PFSK-1 (cell line): Measurements from ENCODE around the gene KRT16.

Experiments
- FOXP2 ChIP-seq: optimal IDR thresholded peaks from 2 replicates; pipeline ENCODE3; 2011; ENCODE audit warnings: borderline replicate concordance, control low read depth, inconsistent platforms; ENCODE audit not compliant: insufficient read depth; ENCODE audit errors: extremely low read length, extremely low read depth
- POLR2AphosphoS5 ChIP-seq: IDR thresholded peaks from 2 replicates; pipeline ENCODE4 v1.6.1; 2012; ENCODE audit warnings: low read depth, mild to moderate bottlenecking, control low read depth, low read length, moderate library complexity
- REST ChIP-seq, 2 experiments: IDR thresholded peaks; 2 replicates each; pipeline versions ENCODE4 v1.6.1 to v1.8.0; 2011 to 2012; ENCODE audit warnings: low read depth in 2 of 2, low read length in 2 of 2, control low read depth in 1 of 2, inconsistent platforms in 1 of 2, mild to moderate bottlenecking in 1 of 2, moderate library complexity in 1 of 2; ENCODE audit not compliant: insufficient read depth in 1 of 2
- SIN3A ChIP-seq: IDR thresholded peaks from 2 replicates; pipeline ENCODE4 v1.6.1; 2012; ENCODE audit warnings: mild to moderate bottlenecking, low read length, moderate library complexity, borderline replicate concordance; ENCODE audit not compliant: insufficient read depth
- TAF1 ChIP-seq: IDR thresholded peaks from 2 replicates; pipeline ENCODE4 v1.6.1; 2012; ENCODE audit warnings: low read length, control low read depth, borderline replicate concordance; ENCODE audit not compliant: insufficient read depth

Gene KRT16

DNA sequence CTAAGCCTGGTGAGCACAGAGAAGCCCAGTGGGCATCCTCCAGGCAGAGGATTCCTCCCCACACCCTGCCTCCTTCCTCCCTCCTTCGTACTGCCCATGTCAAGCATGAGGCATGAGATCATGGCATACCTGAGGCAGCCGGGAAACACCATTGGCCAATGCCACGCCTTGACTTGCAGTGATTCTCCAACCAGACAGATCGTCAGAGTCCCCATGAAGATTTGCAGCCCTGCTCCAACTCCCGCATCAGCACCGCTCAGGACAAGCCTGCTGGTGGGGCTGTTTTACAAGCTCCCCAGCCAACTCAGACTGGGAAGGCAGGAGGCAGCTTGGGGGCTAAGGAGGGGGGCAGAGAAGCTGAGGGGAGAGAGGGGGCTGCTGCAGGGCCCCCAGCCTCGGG lies 2.9 kb upstream of the KRT16 start:
- TF ChIP-seq REST (IDR thresholded peaks at IDR 0.05; ENCODE audit: insufficient read depth in 1 of 2, low read depth in 2 of 2, low read length in 2 of 2) = no peak
- no peak for TF ChIP-seq SIN3A
- TF ChIP-seq FOXP2 = no peak
- no peak for TF ChIP-seq POLR2AphosphoS5
- no peak for TF ChIP-seq TAF1

- TF ChIP-seq FOXP2 (no peak), TAF1 (no peak), SIN3A (no peak), REST (IDR thresholded peaks at IDR 0.05; ENCODE audit: insufficient read depth in 1 of 2, low read depth in 2 of 2, low read length in 2 of 2) (no peak), POLR2AphosphoS5 (no peak)
Measured at GRCh38 chr17:41614098-41614497, 1.5 kb upstream of the KRT16 start.

DNA sequence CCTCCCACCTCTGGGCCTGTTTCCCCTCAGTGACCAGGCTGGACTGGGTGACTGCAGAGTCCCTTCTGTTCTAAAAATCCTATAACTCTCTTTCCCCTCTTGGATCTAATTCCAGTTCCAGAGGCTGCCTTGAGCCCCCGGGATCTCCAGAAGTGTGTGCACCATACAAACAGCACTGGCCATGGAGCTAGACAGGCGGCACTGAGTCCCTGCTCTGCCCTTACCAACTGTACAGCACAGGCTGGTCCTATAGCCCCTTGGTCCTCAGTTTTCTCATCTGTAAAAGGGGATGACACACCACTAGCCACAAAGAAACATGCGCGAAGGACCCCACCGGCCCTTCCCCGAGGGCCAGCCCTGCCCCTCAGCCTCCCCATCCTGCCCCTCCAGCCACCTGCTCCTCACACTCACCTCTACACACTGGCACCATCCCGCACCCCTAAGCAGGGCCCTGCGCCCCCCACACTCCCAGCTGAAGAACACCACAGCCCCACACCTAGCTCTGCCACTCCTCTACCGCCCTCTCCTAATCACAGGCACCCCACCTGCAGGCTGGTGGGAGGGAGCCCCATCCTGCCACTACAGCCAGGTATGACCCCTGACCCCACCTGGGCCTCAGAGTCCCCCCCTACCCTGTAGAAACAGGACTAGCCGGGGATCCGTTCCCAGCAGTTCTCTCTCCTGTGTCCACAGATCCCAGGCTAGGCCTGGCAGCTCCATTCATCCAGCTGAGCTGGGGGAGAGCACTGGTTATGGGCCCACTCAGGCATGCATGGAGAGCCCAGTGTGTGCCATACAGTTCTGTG lies 913 bp upstream of the KRT16 start:
- TF ChIP-seq POLR2AphosphoS5 (no peak), REST (IDR thresholded peaks at IDR 0.05; ENCODE audit: insufficient read depth in 1 of 2, low read depth in 2 of 2, low read length in 2 of 2) (no peak), SIN3A (no peak), FOXP2 (no peak), TAF1 (no peak)

DNA sequence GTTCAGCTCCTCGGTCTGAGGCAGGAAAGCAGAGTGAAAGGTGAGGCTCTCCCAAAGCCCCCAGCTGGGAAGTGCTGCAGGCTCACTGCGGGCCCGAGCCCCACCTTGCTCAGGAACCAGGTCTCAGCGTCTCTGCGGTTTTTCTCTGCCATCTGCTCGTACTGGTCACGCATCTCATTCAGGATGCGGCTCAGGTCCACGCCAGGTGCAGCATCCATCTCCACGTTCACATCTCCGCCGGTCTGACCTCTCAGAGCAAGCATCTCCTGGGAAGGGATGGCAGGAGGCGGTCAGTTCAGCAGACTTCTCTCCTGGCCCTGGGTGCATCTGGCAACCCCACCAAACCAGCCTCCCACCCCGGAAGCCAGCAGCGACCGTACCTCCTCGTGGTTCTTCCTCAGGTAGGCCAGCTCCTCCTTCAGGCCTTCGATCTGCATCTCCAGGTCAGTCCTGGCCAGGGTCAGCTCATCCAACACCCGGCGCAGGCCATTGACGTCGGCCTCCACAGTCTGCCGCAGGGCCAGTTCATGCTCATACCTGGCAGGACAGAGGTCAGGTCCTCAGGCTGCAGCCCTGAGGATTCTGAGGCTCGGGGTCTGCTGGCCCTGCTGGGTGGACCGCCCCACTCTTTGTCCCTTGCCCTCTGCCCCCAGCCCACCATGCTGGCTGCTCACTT lies 1.5 kb downstream of the KRT16 start:
- TF ChIP-seq SIN3A (no peak), REST (IDR thresholded peaks at IDR 0.05; ENCODE audit: insufficient read depth in 1 of 2, low read depth in 2 of 2, low read length in 2 of 2) (no peak), TAF1 (no peak), POLR2AphosphoS5 (no peak)
